Measurements from ENCODE around the gene ULK1.

ULK1 gene

DNA sequence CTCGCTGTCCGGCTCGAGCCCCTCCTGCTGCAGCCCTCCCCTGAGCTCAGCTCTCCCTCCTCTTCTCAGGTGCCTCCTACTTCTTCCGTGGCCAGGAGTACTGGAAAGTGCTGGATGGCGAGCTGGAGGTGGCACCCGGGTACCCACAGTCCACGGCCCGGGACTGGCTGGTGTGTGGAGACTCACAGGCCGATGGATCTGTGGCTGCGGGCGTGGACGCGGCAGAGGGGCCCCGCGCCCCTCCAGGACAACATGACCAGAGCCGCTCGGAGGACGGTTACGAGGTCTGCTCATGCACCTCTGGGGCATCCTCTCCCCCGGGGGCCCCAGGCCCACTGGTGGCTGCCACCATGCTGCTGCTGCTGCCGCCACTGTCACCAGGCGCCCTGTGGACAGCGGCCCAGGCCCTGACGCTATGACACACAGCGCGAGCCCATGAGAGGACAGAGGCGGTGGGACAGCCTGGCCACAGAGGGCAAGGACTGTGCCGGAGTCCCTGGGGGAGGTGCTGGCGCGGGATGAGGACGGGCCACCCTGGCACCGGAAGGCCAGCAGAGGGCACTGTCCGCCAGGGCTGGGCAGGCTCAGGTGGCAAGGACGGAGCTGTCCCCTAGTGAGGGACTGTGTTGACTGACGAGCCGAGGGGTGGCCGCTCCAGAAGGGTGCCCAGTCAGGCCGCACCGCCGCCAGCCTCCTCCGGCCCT is 43.4 kb upstream of the ULK1 start:
- DNase-seq (ENCODE audit: low read depth, low spot score): no peak
- CTCF ChIA-PET: interaction anchor here (0.7 to 1.1 kb wide), 3 partner anchors 9 to 747 kb away, joined by 3 to 5 read pairs (median 5); no protein-coding TSS in a partner anchor
- POLR2A ChIA-PET: no interaction called here
- TF ChIP-seq CTCF (IDR thresholded peaks at IDR 0.05; ENCODE audit: insufficient read depth, low read length, missing control alignments): peak; percentile 73
- H3K4me3 ChIP-seq (ENCODE audit: low read depth, low read length): no peak overlapping the region

DNA sequence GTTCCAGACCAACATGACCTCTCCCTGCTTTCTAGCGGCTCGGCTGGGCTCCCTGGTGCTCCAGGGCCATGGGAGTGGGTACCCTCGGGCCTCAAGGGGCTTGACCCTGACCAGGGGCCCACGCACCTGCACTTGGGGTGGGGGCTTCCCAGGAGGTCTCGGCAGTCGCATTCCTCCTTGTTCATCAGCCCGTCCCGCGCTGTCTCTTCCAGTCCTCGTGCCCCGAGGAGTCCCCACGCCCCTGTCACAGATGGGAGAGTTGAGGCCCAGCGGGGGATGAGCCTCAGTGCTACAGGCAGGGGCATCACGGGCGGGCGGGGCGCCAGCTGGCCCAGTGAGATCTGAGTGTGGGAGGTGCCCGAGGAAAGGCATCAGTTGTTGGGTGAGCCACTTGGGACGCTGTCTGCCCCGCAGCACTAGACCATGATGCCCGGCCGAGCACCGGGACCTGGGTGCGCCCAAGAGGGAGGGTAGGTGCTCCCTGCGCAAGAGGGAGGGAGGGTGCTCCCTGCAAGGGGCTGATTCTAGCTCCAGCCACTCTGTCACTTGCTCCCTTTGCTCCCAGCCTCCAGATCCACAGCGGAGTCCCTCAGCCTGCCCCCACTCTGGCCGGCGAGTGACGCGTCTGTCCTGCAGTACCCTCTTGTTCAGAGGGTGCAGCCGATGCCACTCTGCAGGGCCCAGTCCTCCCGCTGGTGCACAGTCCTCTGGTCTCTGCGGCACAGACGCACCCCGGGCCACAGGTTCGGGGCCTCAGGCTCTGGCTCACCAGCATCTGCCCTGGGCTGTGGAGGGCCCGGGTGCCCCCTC is 42.5 kb upstream of the ULK1 start:
- no peak overlapping the region for H3K4me3 ChIP-seq (ENCODE audit: low read depth, low read length)
- CTCF ChIA-PET: interaction anchor here (0.7 to 1.1 kb wide), 3 partner anchors 8 to 748 kb away, joined by 3 to 5 read pairs (median 5); no protein-coding TSS in a partner anchor
- DNase-seq (ENCODE audit: low read depth, low spot score): no peak
- TF ChIP-seq CTCF (IDR thresholded peaks at IDR 0.05; ENCODE audit: insufficient read depth, low read length, missing control alignments): no peak
- POLR2A ChIA-PET: no interaction called here

GRCh38 chr12:131852551-131853299 is 41.7 kb upstream of the ULK1 start:
- H3K4me3 ChIP-seq (ENCODE audit: low read depth, low read length): no peak overlapping the region
- TF ChIP-seq CTCF (IDR thresholded peaks at IDR 0.05; ENCODE audit: insufficient read depth, low read length, missing control alignments): no peak
- DNase-seq (ENCODE audit: low read depth, low spot score): no peak
- ChIA-PET CTCF (no interaction called here), POLR2A (no interaction called here)

DNA sequence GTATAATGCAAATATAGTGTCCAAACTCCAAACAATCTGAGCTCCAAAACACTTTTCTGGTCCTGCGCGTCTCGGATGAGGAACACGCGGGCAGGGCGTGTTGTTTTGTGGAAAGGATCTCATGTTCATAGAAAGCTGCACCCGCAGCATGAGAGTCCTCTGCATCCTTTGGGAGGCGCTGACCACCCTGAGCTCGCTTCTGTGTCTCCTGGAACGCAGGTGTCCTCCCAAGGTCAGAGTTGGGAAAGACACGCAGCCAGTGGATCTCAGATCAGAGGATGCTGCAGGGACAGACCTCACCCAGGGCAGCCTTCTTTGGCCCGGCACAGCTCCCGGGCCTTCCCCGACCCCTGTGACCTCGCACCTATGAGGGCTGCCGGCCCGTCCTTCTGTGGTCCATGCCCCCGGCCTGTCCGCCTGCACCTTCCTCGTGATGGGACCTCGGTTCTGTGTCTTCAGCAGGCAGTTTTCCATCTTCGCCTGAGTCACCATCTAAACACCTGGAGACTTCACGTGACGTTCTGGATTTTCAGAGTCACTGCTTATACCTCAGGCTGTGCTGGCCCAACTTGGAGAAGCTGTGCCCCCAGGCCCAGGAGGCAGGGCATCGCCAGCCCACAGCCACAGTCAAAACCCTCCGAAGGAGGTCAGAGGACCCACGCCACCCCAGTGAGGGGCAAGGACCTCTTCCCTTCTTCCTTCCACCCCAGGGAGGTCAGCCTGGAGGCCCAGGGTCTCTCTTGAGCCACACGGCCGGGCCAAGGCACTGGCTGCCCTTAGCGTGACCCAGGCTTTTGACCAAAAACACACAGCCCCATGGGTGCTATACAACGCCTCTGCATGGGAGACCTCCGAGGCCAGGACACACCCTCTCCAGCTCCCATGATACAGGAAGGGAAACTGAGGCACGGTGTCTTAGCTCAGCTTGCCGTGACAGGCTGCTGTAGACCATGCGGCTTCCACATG is 40.3 kb upstream of the ULK1 start:
- no peak for TF ChIP-seq CTCF (IDR thresholded peaks at IDR 0.05; ENCODE audit: insufficient read depth, low read length, missing control alignments)
- POLR2A ChIA-PET: no interaction called here
- DNase-seq (ENCODE audit: low read depth, low spot score): no peak
- CTCF ChIA-PET: no interaction called here
- no peak overlapping the region for H3K4me3 ChIP-seq (ENCODE audit: low read depth, low read length)

- TF ChIP-seq CTCF (IDR thresholded peaks at IDR 0.05; ENCODE audit: insufficient read depth, low read length, missing control alignments): no peak
- ChIA-PET CTCF (no interaction called here), POLR2A (no interaction called here)
- no peak overlapping the region for H3K4me3 ChIP-seq (ENCODE audit: low read depth, low read length)
- DNase-seq (ENCODE audit: low read depth, low spot score): no peak
Measured at GRCh38 chr12:131854861-131855476, 39.5 kb upstream of the ULK1 start.
